Kidney (tissue), 14 donors: ENCODE measurements around the gene PXDC1. TPM values are rescaled to one million over a fixed set of nuclear protein-coding genes. Genes with fewer than 3 reads are reported as not detected.
"Not testable (repeated sequence)": the region's sequence is repeated elsewhere in the genome, so short reads cannot be mapped to it uniquely, and the experiment has no call there.

Source experiments
- DNase-seq, 5 donors: peaks; one replicate each; pipeline ENCODE4 v3.0.0-alpha.2; 2013 to 2020
- FAIRE-seq: peaks from 2 replicates; lab custom pipeline; 2012; peaks lifted over from hg19 to GRCh38; lab: Jason Lieb, UNC
- H3K27ac ChIP-seq, 2 donors: one replicate each; pipeline ENCODE4 v1.7.0; 2013; ENCODE audit warnings: low read depth in 2 of 2, low read length in 2 of 2, inconsistent platforms in 1 of 2
- H3K27me3 ChIP-seq: one replicate; pipeline ENCODE4 v1.7.1; 2013; ENCODE audit warnings: low read length, inconsistent platforms; ENCODE audit not compliant: control insufficient read depth, insufficient read depth
- H3K36me3 ChIP-seq, 3 donors: one replicate each; pipeline versions ENCODE4 v1.7.0 to v1.7.1; 2013; ENCODE audit warnings: low read length in 3 of 3, control low read depth in 1 of 3, inconsistent platforms in 1 of 3; ENCODE audit not compliant: insufficient read depth in 3 of 3, control insufficient read depth in 2 of 3
- H3K4me1 ChIP-seq, 3 donors: one replicate each; pipeline versions ENCODE4 v1.7.0 to v1.7.1; 2013; ENCODE audit warnings: low read length in 3 of 3, inconsistent platforms in 1 of 3, low read depth in 1 of 3; ENCODE audit not compliant: control insufficient read depth in 2 of 3, insufficient read depth in 2 of 3
- H3K4me3 ChIP-seq, 3 donors: one replicate each; pipeline versions ENCODE4 v1.7.0 to v1.8.1; 2013; ENCODE audit warnings: low read length in 3 of 3, control low read depth in 1 of 3, inconsistent platforms in 1 of 3
- H3K9ac ChIP-seq, 3 donors: one replicate each; pipeline versions ENCODE4 v1.7.0 to v1.7.1; 2013; ENCODE audit warnings: low read length in 3 of 3, control low read depth in 1 of 3, inconsistent platforms in 1 of 3
- H3K9me3 ChIP-seq, 3 donors: one replicate each; pipeline versions ENCODE4 v1.7.0 to v1.7.1; 2013; ENCODE audit warnings: low read length in 3 of 3, control low read depth in 1 of 3, inconsistent platforms in 1 of 3; ENCODE audit not compliant: control insufficient read depth in 2 of 3, insufficient read depth in 1 of 3
- intact Hi-C: fragments of 100-400 bp; cut with DNase I; formaldehyde crosslinking; loops from one replicate; pipeline ENCODE4 v1.11.1; 2022
- polyA plus RNA-seq: library from polyadenylated mRNA; stranded (reverse); fragments of 350-450 nt; fragmentation: Illumina TruSeq; extraction: RNeasy Lipid Tissue Mini Kit (QIAGEN cat#74804); gene quantifications from one replicate; pipeline ENCODE4 v1.2.3, GENCODE V29; 2014; ENCODE audit warnings: low read depth, low replicate concordance; ENCODE audit not compliant: insufficient read depth
- total RNA-seq: library from RNA; stranded (reverse); fragmentation: NEBNext Ultra II Directional; extraction: Animal tissue kit (Norgen Biotek cat#: 25700); gene quantifications from one replicate; pipeline ENCODE4 v1.2.1, GENCODE V29; 2021
- TF ChIP-seq, protein P1 (sequence below): IDR thresholded peaks from 3 replicates; pipeline ENCODE4 v1.5.1; 2012; ENCODE audit warnings: mild to moderate bottlenecking, moderate library complexity, borderline replicate concordance; ENCODE audit not compliant: insufficient read depth; ENCODE audit errors: extremely low read depth
- donor health status: control.
- donor health status: control.
- donor health status: control.
- donor health status: control.
- donor health status: control.
- donor health status: DM: yes; HTN: yes; CAD: no.
- donor health status: Normal renal cell carcinoma (clear cell type).

The PXDC1 gene
- total and polyA plus RNA-seq, 2 donors from 2014 or later, result 28.9 to 35.0 TPM

GRCh38 chr6:3761989-3762270, 10.4 kb upstream of the PXDC1 start:
- no peaks in the 10 kb centered on the region for H3K36me3 ChIP-seq
- H3K4me1 ChIP-seq, result no peaks in the 10 kb centered on the region
- H3K4me3 ChIP-seq, result no peak overlapping the region
- H3K27me3 ChIP-seq, result no peaks in the 10 kb centered on the region
- TF ChIP-seq, protein P1, sequence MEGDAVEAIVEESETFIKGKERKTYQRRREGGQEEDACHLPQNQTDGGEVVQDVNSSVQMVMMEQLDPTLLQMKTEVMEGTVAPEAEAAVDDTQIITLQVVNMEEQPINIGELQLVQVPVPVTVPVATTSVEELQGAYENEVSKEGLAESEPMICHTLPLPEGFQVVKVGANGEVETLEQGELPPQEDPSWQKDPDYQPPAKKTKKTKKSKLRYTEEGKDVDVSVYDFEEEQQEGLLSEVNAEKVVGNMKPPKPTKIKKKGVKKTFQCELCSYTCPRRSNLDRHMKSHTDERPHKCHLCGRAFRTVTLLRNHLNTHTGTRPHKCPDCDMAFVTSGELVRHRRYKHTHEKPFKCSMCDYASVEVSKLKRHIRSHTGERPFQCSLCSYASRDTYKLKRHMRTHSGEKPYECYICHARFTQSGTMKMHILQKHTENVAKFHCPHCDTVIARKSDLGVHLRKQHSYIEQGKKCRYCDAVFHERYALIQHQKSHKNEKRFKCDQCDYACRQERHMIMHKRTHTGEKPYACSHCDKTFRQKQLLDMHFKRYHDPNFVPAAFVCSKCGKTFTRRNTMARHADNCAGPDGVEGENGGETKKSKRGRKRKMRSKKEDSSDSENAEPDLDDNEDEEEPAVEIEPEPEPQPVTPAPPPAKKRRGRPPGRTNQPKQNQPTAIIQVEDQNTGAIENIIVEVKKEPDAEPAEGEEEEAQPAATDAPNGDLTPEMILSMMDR, result no peak
- DNase-seq, result peak in 1 of 5 donors; percentile 4
- H3K9ac ChIP-seq, result no peak overlapping the region
- intact Hi-C loops, result no loop called here
- H3K27ac ChIP-seq, result no peak overlapping the region
- FAIRE-seq, result no peak
- H3K9me3 ChIP-seq, result no peaks in the 10 kb centered on the region

GRCh38 chr6:3759646-3760232, 8.2 kb upstream of the PXDC1 start:
- Histone ChIP-seq H3K27me3 (no peaks in the 10 kb centered on the region), H3K4me3 (no peak overlapping the region), H3K9me3 (no peaks in the 10 kb centered on the region), H3K36me3 (no peaks in the 10 kb centered on the region), H3K4me1 (no peaks in the 10 kb centered on the region), H3K9ac (no peak overlapping the region), H3K27ac (no peak overlapping the region)
- TF ChIP-seq, protein P1, result no peak
- FAIRE-seq (no peak), DNase-seq (no peak)
- intact Hi-C loops, result no loop called here

GRCh38 chr6:3758842-3759144, 7.3 kb upstream of the PXDC1 start:
- Histone ChIP-seq H3K9me3 (no peaks in the 10 kb centered on the region), H3K27me3 (no peaks in the 10 kb centered on the region), H3K36me3 (no peaks in the 10 kb centered on the region), H3K27ac (no peak overlapping the region), H3K9ac (no peak overlapping the region), H3K4me1 (no peaks in the 10 kb centered on the region), H3K4me3 (no peak overlapping the region)
- FAIRE-seq (no peak), DNase-seq (no peak)
- intact Hi-C loops, result no loop called here
- TF ChIP-seq, protein P1, result no peak

- intact Hi-C loops, result not testable (repeated sequence)
Observed at GRCh38 chr6:3757998-3758841, 6.7 kb upstream of the PXDC1 start.

More at GRCh38 chr6:3757998-3758841, 6.7 kb upstream of the PXDC1 start:
- peak in 1 of 5 donors; percentile 61 for DNase-seq
- not testable (repeated sequence) for FAIRE-seq, H3K36me3 ChIP-seq, H3K27ac ChIP-seq, H3K27me3 ChIP-seq, H3K4me1 ChIP-seq, H3K9me3 ChIP-seq, H3K4me3 ChIP-seq, H3K9ac ChIP-seq
